GM19099 (cell line): ENCODE measurements around the gene RTEL1.

Experiments used
- POLR2A ChIP-seq: IDR thresholded peaks from 3 replicates; pipeline ENCODE4 v1.6.1; 2011; ENCODE audit warnings: low read depth; ENCODE audit not compliant: insufficient read length; ENCODE audit errors: extremely low read depth

RTEL1 gene

GRCh38 chr20:63679799-63680305, 21.7 kb downstream of the RTEL1 start:
- TF ChIP-seq POLR2A: no peak

- no peak for TF ChIP-seq POLR2A
Observed at GRCh38 chr20:63680427-63680826, 22.3 kb downstream of the RTEL1 start.

GRCh38 chr20:63680857-63681608, 22.9 kb downstream of the RTEL1 start:
- TF ChIP-seq POLR2A: no peak

GRCh38 chr20:63681609-63682142, 23.6 kb downstream of the RTEL1 start:
- TF ChIP-seq POLR2A: no peak

GRCh38 chr20:63682384-63683139, 24.4 kb downstream of the RTEL1 start:
- TF ChIP-seq POLR2A: no peak

GRCh38 chr20:63685269-63686026, 27.3 kb downstream of the RTEL1 start:
- no peak for TF ChIP-seq POLR2A

- TF ChIP-seq POLR2A: no peak
Observed at GRCh38 chr20:63686094-63686491, 28.0 kb downstream of the RTEL1 start.

- no peak for TF ChIP-seq POLR2A
Observed at GRCh38 chr20:63686492-63687321, 28.6 kb downstream of the RTEL1 start.

- no peak for TF ChIP-seq POLR2A
Observed at GRCh38 chr20:63687419-63688178, 29.5 kb downstream of the RTEL1 start.

- TF ChIP-seq POLR2A: no peak
Observed at GRCh38 chr20:63688228-63689045, 30.3 kb downstream of the RTEL1 start.

- no peak for TF ChIP-seq POLR2A
Observed at GRCh38 chr20:63689046-63690002, 31.2 kb downstream of the RTEL1 start.
